ENCODE data around the gene GBE1. TPM values are rescaled to one million over a fixed set of nuclear protein-coding genes. Genes with fewer than 3 reads are reported as not detected.
A peak's percentile ranks its signal among the peaks of the same experiment; 100 is the strongest.

GBE1 gene
- total and polyA plus RNA-seq, 10 of the 15 experiments (the other 5 are each of a cell fraction or from before 2014, with no cell fraction given): 21.4 to 62.2 (median 41.5) TPM

DNA sequence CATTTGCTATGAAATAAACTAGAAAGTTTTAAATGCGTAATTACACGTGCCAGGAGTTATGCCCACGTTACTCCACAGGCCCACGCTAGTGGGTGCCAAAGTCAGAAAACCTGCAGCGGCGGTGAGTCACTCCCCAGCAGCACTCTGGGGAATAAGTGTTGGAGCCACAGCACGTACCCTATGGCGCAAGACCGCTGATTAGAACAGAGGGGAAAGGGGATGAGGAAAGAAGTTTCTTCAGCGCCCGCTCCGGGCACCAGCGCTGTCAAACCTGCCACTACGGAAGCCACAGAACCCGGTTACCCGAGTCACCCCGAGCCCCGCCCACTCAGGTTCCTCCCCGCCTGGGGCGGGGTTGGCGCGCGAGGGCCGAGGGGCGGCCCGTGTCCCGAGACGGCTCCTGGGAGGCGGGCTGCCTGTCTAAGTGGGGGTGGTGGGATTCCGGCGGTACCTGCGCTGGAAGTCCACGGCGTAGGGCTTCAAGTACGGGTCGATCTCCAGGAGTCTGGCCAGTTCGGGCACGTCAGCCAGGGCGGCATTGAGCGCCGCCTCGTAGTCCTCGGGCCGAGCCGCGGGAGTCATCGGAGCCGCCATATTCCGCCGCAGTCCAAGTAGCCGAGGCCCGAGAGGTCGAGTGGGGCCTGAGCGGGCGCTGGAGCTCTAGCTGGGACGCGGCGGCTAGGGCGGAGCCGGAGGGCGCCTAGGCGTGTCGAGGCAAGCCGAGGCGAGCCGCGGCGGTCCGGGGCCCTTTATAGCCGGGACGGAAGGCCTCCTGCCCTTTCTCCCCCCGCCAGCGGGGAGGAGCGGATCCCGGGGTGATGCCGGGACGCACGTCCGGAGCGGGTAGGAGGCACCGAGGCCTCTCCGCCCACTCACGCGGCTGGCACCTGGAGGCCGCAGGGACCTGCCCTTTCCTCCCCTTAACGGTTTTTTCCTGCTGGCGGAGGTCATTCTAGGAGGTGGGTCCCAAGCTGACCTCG is at the start of gene GBE1 (continued):
- TF ChIP-seq BHLHE40 (IDR thresholded peaks at IDR 0.05; ENCODE audit: borderline replicate concordance in 1 of 2, low read depth in 2 of 2, low read length in 1 of 2): peak; percentile 95 to 96
- TF ChIP-seq SIN3A (IDR thresholded peaks at IDR 0.05; ENCODE audit: low read depth, low read length): peak; percentile 61; the same call in 1 of the 2 replicates
- no peak; the same call in 1 of the 2 replicates for TF ChIP-seq FOXM1 (IDR thresholded peaks at IDR 0.05; ENCODE audit: low read depth, low read length)
- TF ChIP-seq, protein P1, sequence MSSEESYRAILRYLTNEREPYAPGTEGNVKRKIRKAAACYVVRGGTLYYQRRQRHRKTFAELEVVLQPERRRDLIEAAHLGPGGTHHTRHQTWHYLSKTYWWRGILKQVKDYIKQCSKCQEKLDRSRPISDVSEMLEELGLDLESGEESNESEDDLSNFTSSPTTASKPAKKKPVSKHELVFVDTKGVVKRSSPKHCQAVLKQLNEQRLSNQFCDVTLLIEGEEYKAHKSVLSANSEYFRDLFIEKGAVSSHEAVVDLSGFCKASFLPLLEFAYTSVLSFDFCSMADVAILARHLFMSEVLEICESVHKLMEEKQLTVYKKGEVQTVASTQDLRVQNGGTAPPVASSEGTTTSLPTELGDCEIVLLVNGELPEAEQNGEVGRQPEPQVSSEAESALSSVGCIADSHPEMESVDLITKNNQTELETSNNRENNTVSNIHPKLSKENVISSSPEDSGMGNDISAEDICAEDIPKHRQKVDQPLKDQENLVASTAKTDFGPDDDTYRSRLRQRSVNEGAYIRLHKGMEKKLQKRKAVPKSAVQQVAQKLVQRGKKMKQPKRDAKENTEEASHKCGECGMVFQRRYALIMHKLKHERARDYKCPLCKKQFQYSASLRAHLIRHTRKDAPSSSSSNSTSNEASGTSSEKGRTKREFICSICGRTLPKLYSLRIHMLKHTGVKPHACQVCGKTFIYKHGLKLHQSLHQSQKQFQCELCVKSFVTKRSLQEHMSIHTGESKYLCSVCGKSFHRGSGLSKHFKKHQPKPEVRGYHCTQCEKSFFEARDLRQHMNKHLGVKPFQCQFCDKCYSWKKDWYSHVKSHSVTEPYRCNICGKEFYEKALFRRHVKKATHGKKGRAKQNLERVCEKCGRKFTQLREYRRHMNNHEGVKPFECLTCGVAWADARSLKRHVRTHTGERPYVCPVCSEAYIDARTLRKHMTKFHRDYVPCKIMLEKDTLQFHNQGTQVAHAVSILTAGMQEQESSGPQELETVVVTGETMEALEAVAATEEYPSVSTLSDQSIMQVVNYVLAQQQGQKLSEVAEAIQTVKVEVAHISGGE (CRISPR knock-in tag; IDR thresholded peaks at IDR 0.05): no peak; the same call in 1 of the 2 replicates
- TF ChIP-seq, protein P2, sequence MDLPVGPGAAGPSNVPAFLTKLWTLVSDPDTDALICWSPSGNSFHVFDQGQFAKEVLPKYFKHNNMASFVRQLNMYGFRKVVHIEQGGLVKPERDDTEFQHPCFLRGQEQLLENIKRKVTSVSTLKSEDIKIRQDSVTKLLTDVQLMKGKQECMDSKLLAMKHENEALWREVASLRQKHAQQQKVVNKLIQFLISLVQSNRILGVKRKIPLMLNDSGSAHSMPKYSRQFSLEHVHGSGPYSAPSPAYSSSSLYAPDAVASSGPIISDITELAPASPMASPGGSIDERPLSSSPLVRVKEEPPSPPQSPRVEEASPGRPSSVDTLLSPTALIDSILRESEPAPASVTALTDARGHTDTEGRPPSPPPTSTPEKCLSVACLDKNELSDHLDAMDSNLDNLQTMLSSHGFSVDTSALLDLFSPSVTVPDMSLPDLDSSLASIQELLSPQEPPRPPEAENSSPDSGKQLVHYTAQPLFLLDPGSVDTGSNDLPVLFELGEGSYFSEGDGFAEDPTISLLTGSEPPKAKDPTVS (IDR thresholded peaks at IDR 0.05; ENCODE audit: low read depth, low read length): 0 out of 2 replicates have a peak, but pooled peaks have one; percentile 27
- TF ChIP-seq NRF1 (conservative IDR thresholded peaks at IDR 0.05; ENCODE audit: low read depth, low read length): 0 out of 2 replicates have a peak, but pooled peaks have one; percentile 8
- peak; percentile 81; the same call in 1 of the 2 replicates for TF ChIP-seq ZNF207 (IDR thresholded peaks at IDR 0.05; ENCODE audit: borderline replicate concordance)
- TF ChIP-seq, protein P3, sequence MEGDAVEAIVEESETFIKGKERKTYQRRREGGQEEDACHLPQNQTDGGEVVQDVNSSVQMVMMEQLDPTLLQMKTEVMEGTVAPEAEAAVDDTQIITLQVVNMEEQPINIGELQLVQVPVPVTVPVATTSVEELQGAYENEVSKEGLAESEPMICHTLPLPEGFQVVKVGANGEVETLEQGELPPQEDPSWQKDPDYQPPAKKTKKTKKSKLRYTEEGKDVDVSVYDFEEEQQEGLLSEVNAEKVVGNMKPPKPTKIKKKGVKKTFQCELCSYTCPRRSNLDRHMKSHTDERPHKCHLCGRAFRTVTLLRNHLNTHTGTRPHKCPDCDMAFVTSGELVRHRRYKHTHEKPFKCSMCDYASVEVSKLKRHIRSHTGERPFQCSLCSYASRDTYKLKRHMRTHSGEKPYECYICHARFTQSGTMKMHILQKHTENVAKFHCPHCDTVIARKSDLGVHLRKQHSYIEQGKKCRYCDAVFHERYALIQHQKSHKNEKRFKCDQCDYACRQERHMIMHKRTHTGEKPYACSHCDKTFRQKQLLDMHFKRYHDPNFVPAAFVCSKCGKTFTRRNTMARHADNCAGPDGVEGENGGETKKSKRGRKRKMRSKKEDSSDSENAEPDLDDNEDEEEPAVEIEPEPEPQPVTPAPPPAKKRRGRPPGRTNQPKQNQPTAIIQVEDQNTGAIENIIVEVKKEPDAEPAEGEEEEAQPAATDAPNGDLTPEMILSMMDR (IDR thresholded peaks at IDR 0.05 in 2 of 3, conservative IDR thresholded peaks at IDR 0.05 in 1 of 3; ENCODE audit: control insufficient read depth in 2 of 3, extremely low read depth in 1 of 3, insufficient read depth in 1 of 3, low read depth in 3 of 3, low read length in 3 of 3): peak; percentile 52 to 56 (median 52); a peak in 5 of 6 replicates
- TF ChIP-seq RAD21 (IDR thresholded peaks at IDR 0.05; ENCODE audit: insufficient read depth, low read depth, low read length): peak; percentile 48
- TF ChIP-seq TCF7 (IDR thresholded peaks at IDR 0.05; ENCODE audit: borderline replicate concordance): peak; percentile 53; the same call in 1 of the 2 replicates
- TF ChIP-seq CEBPB (IDR thresholded peaks at IDR 0.05; ENCODE audit: borderline replicate concordance in 1 of 2, low read depth in 2 of 2, low read length in 2 of 2): peak in 1 of 2 experiments; percentile 39; a peak in 1 of 4 replicates
- TF ChIP-seq EP300 (IDR thresholded peaks at IDR 0.05; ENCODE audit: borderline replicate concordance in 1 of 2, control insufficient read depth in 1 of 2, low read depth in 2 of 2, low read length in 2 of 2): peak; percentile 41 to 61
- TF ChIP-seq SMC3 (IDR thresholded peaks at IDR 0.05; ENCODE audit: borderline replicate concordance, low read length): peak; percentile 16; the same call in 1 of the 2 replicates
- TF ChIP-seq ETV6 (conservative IDR thresholded peaks at IDR 0.05 in 1 of 2, IDR thresholded peaks at IDR 0.05 in 1 of 2; ENCODE audit: borderline replicate concordance in 1 of 2, low read depth in 1 of 2): 0 out of 4 replicates have a peak, but pooled peaks of 1 of the 2 experiments have one; percentile 6
- peak; percentile 72 for TF ChIP-seq HDGF (IDR thresholded peaks at IDR 0.05)
- peak; percentile 41; the same call in 1 of the 2 replicates for TF ChIP-seq CHD2 (IDR thresholded peaks at IDR 0.05; ENCODE audit: borderline replicate concordance, low read depth, low read length)
- no peak for TF ChIP-seq PAX8 (IDR thresholded peaks at IDR 0.05)
